ENCODE data around the gene FAM114A1. TPM values are rescaled to one million over a fixed set of nuclear protein-coding genes. Genes with fewer than 3 reads are reported as not detected.

Gene FAM114A1
- total RNA-seq, 2 donors from 2014 or later: 148 to 180 TPM

GRCh38 chr4:38902221-38902620 lies 34.6 kb downstream of the FAM114A1 start:
- Histone ChIP-seq H3K27ac (no peak overlapping the region), H3K27me3 (replicated peaks; ENCODE audit: insufficient read depth) (no peaks in the 10 kb centered on the region), H3K9me3 (no peaks in the 10 kb centered on the region), H3K4me3 (no peak overlapping the region), H3K4me1 (ENCODE audit: control insufficient read depth in 1 of 2, low read depth in 2 of 2) (peaks cover 3 to 4% of the 10 kb centered on the region in 2 donors), H3K36me3 (peaks cover 21% of the 10 kb centered on the region)
- no peak for TF ChIP-seq CTCF (IDR thresholded peaks at IDR 0.05)
- DNase-seq (ENCODE audit: low spot score): no peak
- no peak for ATAC-seq (ENCODE audit: insufficient number of reproducible peaks, low FRiP score, low read depth)

GRCh38 chr4:38902695-38903094 lies 35.1 kb downstream of the FAM114A1 start:
- no peaks in the 10 kb centered on the region for H3K27me3 ChIP-seq (replicated peaks; ENCODE audit: insufficient read depth)
- H3K9me3 ChIP-seq: no peaks in the 10 kb centered on the region
- no peaks in the 10 kb centered on the region for H3K4me1 ChIP-seq (ENCODE audit: control insufficient read depth in 1 of 2, low read depth in 2 of 2)
- H3K36me3 ChIP-seq: peaks cover 23% of the 10 kb centered on the region
- ATAC-seq (ENCODE audit: insufficient number of reproducible peaks, low FRiP score, low read depth): no peak
- no peak for DNase-seq (ENCODE audit: low spot score)
- H3K27ac ChIP-seq: no peak overlapping the region
- no peak for TF ChIP-seq CTCF (IDR thresholded peaks at IDR 0.05)
- H3K4me3 ChIP-seq: no peak overlapping the region

- no peaks in the 10 kb centered on the region for H3K9me3 ChIP-seq
- no peaks in the 10 kb centered on the region for H3K4me1 ChIP-seq (ENCODE audit: control insufficient read depth in 1 of 2, low read depth in 2 of 2)
- DNase-seq (ENCODE audit: low spot score) (no peak), ATAC-seq (ENCODE audit: insufficient number of reproducible peaks, low FRiP score, low read depth) (no peak)
- H3K27ac ChIP-seq: no peak overlapping the region
- no peaks in the 10 kb centered on the region for H3K27me3 ChIP-seq (replicated peaks; ENCODE audit: insufficient read depth)
- peaks cover 36% of the 10 kb centered on the region for H3K36me3 ChIP-seq
- H3K4me3 ChIP-seq: no peak overlapping the region
- no peak for TF ChIP-seq CTCF (IDR thresholded peaks at IDR 0.05)
Measured at GRCh38 chr4:38904090-38904666, 36.6 kb downstream of the FAM114A1 start.

- Histone ChIP-seq H3K9me3 (no peaks in the 10 kb centered on the region), H3K4me3 (no peak overlapping the region), H3K4me1 (ENCODE audit: control insufficient read depth in 1 of 2, low read depth in 2 of 2) (no peaks in the 10 kb centered on the region), H3K27ac (no peak overlapping the region), H3K27me3 (replicated peaks; ENCODE audit: insufficient read depth) (no peaks in the 10 kb centered on the region), H3K36me3 (peaks cover 41% of the 10 kb centered on the region)
- no peak for ATAC-seq (ENCODE audit: insufficient number of reproducible peaks, low FRiP score, low read depth)
- no peak for DNase-seq (ENCODE audit: low spot score)
- no peak for TF ChIP-seq CTCF (IDR thresholded peaks at IDR 0.05)
Measured at GRCh38 chr4:38904682-38905081, 37.1 kb downstream of the FAM114A1 start.

GRCh38 chr4:38905652-38906385 lies 38.2 kb downstream of the FAM114A1 start:
- peaks cover 51% of the 10 kb centered on the region for H3K36me3 ChIP-seq
- H3K27ac ChIP-seq: no peak overlapping the region
- no peak overlapping the region for H3K4me3 ChIP-seq
- no peaks in the 10 kb centered on the region for H3K27me3 ChIP-seq (replicated peaks; ENCODE audit: insufficient read depth)
- H3K9me3 ChIP-seq: no peaks in the 10 kb centered on the region
- no peak for DNase-seq (ENCODE audit: low spot score)
- no peak for TF ChIP-seq CTCF (IDR thresholded peaks at IDR 0.05)
- H3K4me1 ChIP-seq (ENCODE audit: control insufficient read depth in 1 of 2, low read depth in 2 of 2): no peaks in the 10 kb centered on the region
- ATAC-seq (ENCODE audit: insufficient number of reproducible peaks, low FRiP score, low read depth): no peak

Data from thoracic aorta (tissue), 2 donors.